ENCODE measurements around the gene ZNF292.

The ZNF292 gene

GRCh38 chr6:87279196-87279595, 123.8 kb downstream of the ZNF292 start:
- no peaks in the 10 kb centered on the region for H3K9me3 ChIP-seq (ENCODE audit: insufficient read depth, low read depth, low read length)
- H4K12ac ChIP-seq (ENCODE audit: low read depth, low read length): no peak overlapping the region
- no peaks in the 10 kb centered on the region for H3K4me1 ChIP-seq (ENCODE audit: control insufficient read depth in 1 of 2, insufficient read depth in 2 of 2, low read length in 2 of 2)
- no peak overlapping the region for H2AFZ ChIP-seq (ENCODE audit: insufficient read depth, low read length, poor library complexity)
- H3K9ac ChIP-seq (ENCODE audit: low read length): no peak overlapping the region
- no peak overlapping the region for H3K4ac ChIP-seq (ENCODE audit: low read depth, low read length)
- no peak overlapping the region for H3K23ac ChIP-seq (ENCODE audit: low read length)
- no peak for DNase-seq
- H2BK120ac ChIP-seq (ENCODE audit: insufficient read depth, low read length, poor library complexity): no peak overlapping the region
- no peaks in the 10 kb centered on the region for H3K27me3 ChIP-seq (ENCODE audit: insufficient read depth, low read length)
- no peaks in the 10 kb centered on the region for H3K79me2 ChIP-seq (ENCODE audit: control insufficient read depth, insufficient read depth, low read length, poor library complexity)
- no peak overlapping the region for H3K18ac ChIP-seq (ENCODE audit: low read length)
- no peaks in the 10 kb centered on the region for H3K36me3 ChIP-seq (ENCODE audit: control insufficient read depth in 1 of 2, insufficient read depth in 2 of 2, low read length in 2 of 2)
- no peak overlapping the region for H3K14ac ChIP-seq (ENCODE audit: low read length)
- H2BK5ac ChIP-seq (ENCODE audit: low read depth, low read length, poor library complexity): no peak overlapping the region
- H4K8ac ChIP-seq (ENCODE audit: low read depth, low read length): no peak overlapping the region
- H3K4me3 ChIP-seq (ENCODE audit: low read depth, low read length): no peak overlapping the region
- no peak overlapping the region for H3K4me2 ChIP-seq (ENCODE audit: low read length)
- WGBS (ENCODE audit: extremely low coverage, insufficient coverage, insufficient read length): no CpG with 5 or more reads among the region's 2 CpGs
- no peak overlapping the region for H4K91ac ChIP-seq (ENCODE audit: low read depth, low read length)
- H2BK12ac ChIP-seq (ENCODE audit: low read length): no peak overlapping the region
- no peak overlapping the region for H2AK5ac ChIP-seq (ENCODE audit: low read length)
- H3K27ac ChIP-seq (ENCODE audit: low read depth, low read length): no peak overlapping the region
- no peaks in the 10 kb centered on the region for H3K79me1 ChIP-seq (ENCODE audit: low read length)

- H4K12ac ChIP-seq (ENCODE audit: low read depth, low read length): no peak overlapping the region
- no peak overlapping the region for H3K27ac ChIP-seq (ENCODE audit: low read depth, low read length)
- no peaks in the 10 kb centered on the region for H3K27me3 ChIP-seq (ENCODE audit: insufficient read depth, low read length)
- no peaks in the 10 kb centered on the region for H3K79me2 ChIP-seq (ENCODE audit: control insufficient read depth, insufficient read depth, low read length, poor library complexity)
- no peak overlapping the region for H3K4me2 ChIP-seq (ENCODE audit: low read length)
- no CpG with 5 or more reads among the region's 1 CpG for WGBS (ENCODE audit: extremely low coverage, insufficient coverage, insufficient read length)
- no peak overlapping the region for H2BK120ac ChIP-seq (ENCODE audit: insufficient read depth, low read length, poor library complexity)
- H3K14ac ChIP-seq (ENCODE audit: low read length): no peak overlapping the region
- DNase-seq: no peak
- no peak overlapping the region for H3K18ac ChIP-seq (ENCODE audit: low read length)
- H3K4me3 ChIP-seq (ENCODE audit: low read depth, low read length): no peak overlapping the region
- H3K4me1 ChIP-seq (ENCODE audit: control insufficient read depth in 1 of 2, insufficient read depth in 2 of 2, low read length in 2 of 2): no peaks in the 10 kb centered on the region
- no peak overlapping the region for H2AK5ac ChIP-seq (ENCODE audit: low read length)
- H3K9me3 ChIP-seq (ENCODE audit: insufficient read depth, low read depth, low read length): no peaks in the 10 kb centered on the region
- no peak overlapping the region for H2AFZ ChIP-seq (ENCODE audit: insufficient read depth, low read length, poor library complexity)
- H3K36me3 ChIP-seq (ENCODE audit: control insufficient read depth in 1 of 2, insufficient read depth in 2 of 2, low read length in 2 of 2): no peaks in the 10 kb centered on the region
- H3K23ac ChIP-seq (ENCODE audit: low read length): no peak overlapping the region
- H3K9ac ChIP-seq (ENCODE audit: low read length): no peak overlapping the region
- H2BK12ac ChIP-seq (ENCODE audit: low read length): no peak overlapping the region
- no peak overlapping the region for H3K4ac ChIP-seq (ENCODE audit: low read depth, low read length)
- H3K79me1 ChIP-seq (ENCODE audit: low read length): no peaks in the 10 kb centered on the region
- no peak overlapping the region for H4K91ac ChIP-seq (ENCODE audit: low read depth, low read length)
- no peak overlapping the region for H2BK5ac ChIP-seq (ENCODE audit: low read depth, low read length, poor library complexity)
- no peak overlapping the region for H4K8ac ChIP-seq (ENCODE audit: low read depth, low read length)
Observed at GRCh38 chr6:87281426-87281825, 126.1 kb downstream of the ZNF292 start.

- Histone ChIP-seq H3K4me1 (ENCODE audit: control insufficient read depth in 1 of 2, insufficient read depth in 2 of 2, low read length in 2 of 2) (no peaks in the 10 kb centered on the region), H2BK5ac (ENCODE audit: low read depth, low read length, poor library complexity) (no peak overlapping the region), H3K79me1 (ENCODE audit: low read length) (no peaks in the 10 kb centered on the region), H2AK5ac (ENCODE audit: low read length) (no peak overlapping the region), H3K4me2 (ENCODE audit: low read length) (no peak overlapping the region), H3K23ac (ENCODE audit: low read length) (no peak overlapping the region), H2AFZ (ENCODE audit: insufficient read depth, low read length, poor library complexity) (no peak overlapping the region), H2BK12ac (ENCODE audit: low read length) (no peak overlapping the region), H3K27ac (ENCODE audit: low read depth, low read length) (no peak overlapping the region), H3K79me2 (ENCODE audit: control insufficient read depth, insufficient read depth, low read length, poor library complexity) (no peaks in the 10 kb centered on the region), H4K12ac (ENCODE audit: low read depth, low read length) (no peak overlapping the region), H3K4ac (ENCODE audit: low read depth, low read length) (no peak overlapping the region), H4K8ac (ENCODE audit: low read depth, low read length) (no peak overlapping the region), H3K9me3 (ENCODE audit: insufficient read depth, low read depth, low read length) (no peaks in the 10 kb centered on the region), H3K14ac (ENCODE audit: low read length) (no peak overlapping the region), H3K18ac (ENCODE audit: low read length) (no peak overlapping the region), H3K27me3 (ENCODE audit: insufficient read depth, low read length) (no peaks in the 10 kb centered on the region), H3K36me3 (ENCODE audit: control insufficient read depth in 1 of 2, insufficient read depth in 2 of 2, low read length in 2 of 2) (no peaks in the 10 kb centered on the region), H3K4me3 (ENCODE audit: low read depth, low read length) (no peak overlapping the region), H2BK120ac (ENCODE audit: insufficient read depth, low read length, poor library complexity) (no peak overlapping the region), H4K91ac (ENCODE audit: low read depth, low read length) (no peak overlapping the region), H3K9ac (ENCODE audit: low read length) (no peak overlapping the region)
- peak in 1 of 2 donors; percentile 70 for DNase-seq
- WGBS (ENCODE audit: extremely low coverage, insufficient coverage, insufficient read length): no CpG with 5 or more reads among the region's 1 CpG
Observed at GRCh38 chr6:87282743-87283142, 127.4 kb downstream of the ZNF292 start.

- H3K79me1 ChIP-seq (ENCODE audit: low read length): no peaks in the 10 kb centered on the region
- no peak overlapping the region for H3K14ac ChIP-seq (ENCODE audit: low read length)
- DNase-seq: no peak
- no peak overlapping the region for H4K91ac ChIP-seq (ENCODE audit: low read depth, low read length)
- no CpG with 5 or more reads among the region's 3 CpGs for WGBS (ENCODE audit: extremely low coverage, insufficient coverage, insufficient read length)
- H3K27me3 ChIP-seq (ENCODE audit: insufficient read depth, low read length): no peaks in the 10 kb centered on the region
- H3K23ac ChIP-seq (ENCODE audit: low read length): no peak overlapping the region
- H3K4me2 ChIP-seq (ENCODE audit: low read length): no peak overlapping the region
- no peak overlapping the region for H2BK120ac ChIP-seq (ENCODE audit: insufficient read depth, low read length, poor library complexity)
- no peak overlapping the region for H4K12ac ChIP-seq (ENCODE audit: low read depth, low read length)
- H2BK5ac ChIP-seq (ENCODE audit: low read depth, low read length, poor library complexity): no peak overlapping the region
- no peaks in the 10 kb centered on the region for H3K36me3 ChIP-seq (ENCODE audit: control insufficient read depth in 1 of 2, insufficient read depth in 2 of 2, low read length in 2 of 2)
- no peak overlapping the region for H3K9ac ChIP-seq (ENCODE audit: low read length)
- H3K9me3 ChIP-seq (ENCODE audit: insufficient read depth, low read depth, low read length): no peaks in the 10 kb centered on the region
- H2BK12ac ChIP-seq (ENCODE audit: low read length): no peak overlapping the region
- H2AK5ac ChIP-seq (ENCODE audit: low read length): no peak overlapping the region
- no peak overlapping the region for H2AFZ ChIP-seq (ENCODE audit: insufficient read depth, low read length, poor library complexity)
- H3K4ac ChIP-seq (ENCODE audit: low read depth, low read length): no peak overlapping the region
- no peak overlapping the region for H3K18ac ChIP-seq (ENCODE audit: low read length)
- no peaks in the 10 kb centered on the region for H3K4me1 ChIP-seq (ENCODE audit: control insufficient read depth in 1 of 2, insufficient read depth in 2 of 2, low read length in 2 of 2)
- H3K27ac ChIP-seq (ENCODE audit: low read depth, low read length): no peak overlapping the region
- no peak overlapping the region for H3K4me3 ChIP-seq (ENCODE audit: low read depth, low read length)
- H3K79me2 ChIP-seq (ENCODE audit: control insufficient read depth, insufficient read depth, low read length, poor library complexity): no peaks in the 10 kb centered on the region
- H4K8ac ChIP-seq (ENCODE audit: low read depth, low read length): no peak overlapping the region
Observed at GRCh38 chr6:87283461-87283860, 128.1 kb downstream of the ZNF292 start.

Data from trophoblast cell (in vitro differentiated cells and primary cell).